GM23338 (cell line): ENCODE data around the gene FAM83F.

ENCODE experiments used
- CREB1 ChIP-seq: fragments of 250-450 bp; sonication (Bioruptor Pico); IDR thresholded peaks from 2 replicates; pipeline ENCODE4 v1.5.0; 2020; ENCODE audit warnings: low read depth, mild to moderate bottlenecking, moderate library complexity
- CTCF ChIP-seq, 2 experiments: fragments of 200-600 bp in 1 of 2; sonication (generic) in 1 of 2; conservative IDR thresholded peaks; 2 replicates each; pipeline versions ENCODE4 v1.5.1 to v1.6.1; 2016 to 2017; ENCODE audit warnings: antibody characterized with exemption in 2 of 2, low read depth in 2 of 2, mild to moderate bottlenecking in 2 of 2, moderate library complexity in 1 of 2
- ETS1 ChIP-seq: IDR thresholded peaks from 2 replicates; pipeline ENCODE4 v1.6.1; 2016; ENCODE audit warnings: antibody characterized with exemption
- EZH2 ChIP-seq: fragments of 200-600 bp; sonication (generic); IDR thresholded peaks from one replicate; pipeline ENCODE4 v1.8.0; 2017; ENCODE audit warnings: antibody characterized with exemption, mild to moderate bottlenecking, low read depth; ENCODE audit not compliant: unreplicated experiment
- EZH2phosphoT487 ChIP-seq: fragments of 200-600 bp; sonication (generic); IDR thresholded peaks from one replicate; pipeline ENCODE4 v1.8.1; 2018; ENCODE audit warnings: antibody characterized with exemption; ENCODE audit not compliant: unreplicated experiment
- POLR2AphosphoS5 ChIP-seq: IDR thresholded peaks from 2 replicates; pipeline ENCODE4 v1.6.1; 2016; ENCODE audit warnings: antibody characterized with exemption, low read depth
- REST ChIP-seq: IDR thresholded peaks from one replicate; pipeline ENCODE4 v1.6.1; 2018; ENCODE audit warnings: antibody characterized with exemption; ENCODE audit not compliant: unreplicated experiment
- STAT1 ChIP-seq: IDR thresholded peaks from one replicate; pipeline ENCODE4 v1.6.1; 2016; ENCODE audit warnings: antibody characterized with exemption; ENCODE audit not compliant: unreplicated experiment
- ZNF331 ChIP-seq: fragments of 250-450 bp; sonication (Bioruptor Pico); IDR thresholded peaks from 2 replicates; pipeline ENCODE4 v1.5.0; 2020; ENCODE audit warnings: low read depth, mild to moderate bottlenecking, moderate library complexity

- TF ChIP-seq CTCF (conservative IDR thresholded peaks at IDR 0.05; ENCODE audit: low read depth in 2 of 2) = no peak
- no peak for TF ChIP-seq EZH2
- TF ChIP-seq REST = no peak
- TF ChIP-seq POLR2AphosphoS5 = no peak
- TF ChIP-seq EZH2phosphoT487 = no peak
- no peak for TF ChIP-seq CREB1
- no peak for TF ChIP-seq ETS1
- no peak for TF ChIP-seq ZNF331 (CRISPR knock-in tag)
- TF ChIP-seq STAT1 = no peak
These were observed 31.9 kb downstream of the FAM83F start for GRCh38 chr22:40026641-40027040.
